ENCODE measurements around the gene MYOCD.

GRCh38 chr17:12800855-12801365 is 135.2 kb downstream of the MYOCD start:
- TF ChIP-seq CTCF (IDR thresholded peaks at IDR 0.05) (no peak), EZH2phosphoT487 (IDR thresholded peaks at IDR 0.05) (no peak)

Measured in neural progenitor cell (in vitro differentiated cells).